ENCODE results near the gene CNST. TPM values are rescaled to one million over a fixed set of nuclear protein-coding genes. Genes with fewer than 3 reads are reported as not detected.
A peak's percentile ranks its signal among the peaks of the same experiment; 100 is the strongest.
"Not testable (repeated sequence)": the region's sequence is repeated elsewhere in the genome, so short reads cannot be mapped to it uniquely, and the experiment has no call there.

Gene CNST
- total RNA-seq, 1 donor from 2014 or later: 35.2 TPM

DNA sequence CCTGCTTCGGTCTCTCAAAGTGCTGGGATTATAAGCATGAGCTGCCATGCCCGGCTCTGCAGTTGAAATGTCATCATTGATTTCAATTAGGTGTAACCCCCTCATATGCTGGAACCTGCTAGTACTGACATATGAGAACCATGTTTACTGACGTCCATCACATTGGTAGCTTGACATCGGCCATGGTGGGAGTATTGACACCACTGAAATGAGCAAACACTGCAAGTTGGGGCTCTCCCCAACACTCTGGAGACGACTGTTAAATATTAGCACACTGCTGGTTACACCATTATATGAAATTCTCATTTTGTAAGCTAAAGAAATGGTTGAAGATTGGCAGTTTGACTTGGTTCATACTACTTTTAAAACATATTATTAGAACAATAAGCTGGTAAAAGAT lies 63.7 kb downstream of the CNST start:
- no peak for TF ChIP-seq CTCF (IDR thresholded peaks at IDR 0.05)
- peak overlapping the region; percentile 30 for H3K27ac Mint-ChIP-seq
- H3K36me3 Mint-ChIP-seq (ENCODE audit: low read depth): peaks cover 64% of the 10 kb centered on the region
- DNase-seq (no peak), ATAC-seq (ENCODE audit: low read depth) (no peak)
- ChIA-PET POLR2A (no interaction called here), CTCF (no interaction called here)
- H3K4me3 Mint-ChIP-seq: no peak overlapping the region
- intact Hi-C loops (cut with micrococcal nuclease): no loop called here
- no peaks in the 10 kb centered on the region for H3K9me3 Mint-ChIP-seq
- no peaks in the 10 kb centered on the region for H3K27me3 Mint-ChIP-seq
- peaks cover 10% of the 10 kb centered on the region for H3K4me1 Mint-ChIP-seq

- ChIA-PET CTCF (no interaction called here), POLR2A (no interaction called here)
- Mint-ChIP-seq H3K4me3 (no peak overlapping the region), H3K9me3 (no peaks in the 10 kb centered on the region), H3K4me1 (peaks cover 10% of the 10 kb centered on the region), H3K27ac (no peak overlapping the region), H3K36me3 (ENCODE audit: low read depth) (peaks cover 65% of the 10 kb centered on the region), H3K27me3 (no peaks in the 10 kb centered on the region)
- no peak for ATAC-seq (ENCODE audit: low read depth)
- intact Hi-C loops (cut with micrococcal nuclease): no loop called here
- TF ChIP-seq CTCF (IDR thresholded peaks at IDR 0.05): no peak
- DNase-seq: no peak
Observed at GRCh38 chr1:246631426-246631825, 65.2 kb downstream of the CNST start.

DNA sequence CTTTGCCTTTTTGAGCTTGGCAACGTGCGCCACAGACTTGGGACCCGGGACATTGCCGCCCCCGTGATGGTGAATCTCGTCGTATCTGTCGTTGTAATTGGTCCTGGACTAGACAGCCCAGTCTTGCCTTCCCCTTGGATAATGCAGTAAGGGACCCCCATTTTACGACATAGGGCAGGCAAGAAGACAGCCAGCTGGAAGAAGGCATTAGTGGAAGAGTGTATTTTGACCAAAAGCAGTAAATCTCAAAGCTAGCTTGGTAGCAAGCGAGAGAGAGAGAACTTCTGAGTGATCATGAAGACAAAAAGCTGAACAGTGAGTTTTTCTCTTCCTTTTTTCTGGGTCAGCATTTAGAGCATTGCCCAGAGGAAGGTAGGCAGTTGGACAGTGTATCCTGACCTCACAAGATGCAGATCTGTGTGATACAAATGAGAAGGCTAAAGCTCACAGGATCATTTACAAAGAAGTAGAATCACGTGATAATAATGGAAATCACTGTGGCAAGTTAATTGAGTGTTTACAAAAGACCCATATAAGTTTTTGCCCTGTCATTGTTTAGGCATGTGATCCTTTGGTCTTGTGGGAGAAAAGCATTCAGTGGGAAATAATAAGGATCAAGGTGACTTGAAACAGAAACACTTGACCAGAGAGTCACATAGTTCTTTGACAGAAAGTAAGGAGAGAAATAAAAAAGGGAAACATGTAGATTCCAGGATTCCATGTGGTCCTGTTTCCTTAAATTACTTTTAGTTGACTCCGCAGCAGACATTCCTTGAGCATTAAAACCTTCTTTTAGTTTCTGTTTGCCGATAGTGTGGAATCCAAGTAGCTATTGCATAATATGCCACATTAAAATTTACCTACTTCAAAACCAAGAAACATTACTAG lies 66.3 kb downstream of the CNST start:
- ATAC-seq (ENCODE audit: low read depth) (no peak), DNase-seq (no peak)
- Mint-ChIP-seq H3K9me3 (no peaks in the 10 kb centered on the region), H3K4me3 (no peak overlapping the region), H3K27me3 (no peaks in the 10 kb centered on the region), H3K27ac (no peak overlapping the region), H3K36me3 (ENCODE audit: low read depth) (peaks cover 54% of the 10 kb centered on the region), H3K4me1 (peaks cover 10% of the 10 kb centered on the region)
- ChIA-PET CTCF (no interaction called here), POLR2A (no interaction called here)
- no peak for TF ChIP-seq CTCF (IDR thresholded peaks at IDR 0.05)
- intact Hi-C loops (cut with micrococcal nuclease): no loop called here

GRCh38 chr1:246634659-246635058 lies 68.4 kb downstream of the CNST start:
- H3K36me3 Mint-ChIP-seq (ENCODE audit: low read depth): peaks cover 43% of the 10 kb centered on the region
- H3K27ac Mint-ChIP-seq; H3K9me3 Mint-ChIP-seq; H3K4me1 Mint-ChIP-seq; ATAC-seq (ENCODE audit: low read depth); H3K4me3 Mint-ChIP-seq; H3K27me3 Mint-ChIP-seq; POLR2A ChIA-PET; CTCF ChIA-PET; DNase-seq: not testable (repeated sequence)
- intact Hi-C loops (cut with micrococcal nuclease): loop anchor here (1.0 kb wide), 1 partner anchor 29 kb away; no protein-coding TSS in a partner anchor

DNA sequence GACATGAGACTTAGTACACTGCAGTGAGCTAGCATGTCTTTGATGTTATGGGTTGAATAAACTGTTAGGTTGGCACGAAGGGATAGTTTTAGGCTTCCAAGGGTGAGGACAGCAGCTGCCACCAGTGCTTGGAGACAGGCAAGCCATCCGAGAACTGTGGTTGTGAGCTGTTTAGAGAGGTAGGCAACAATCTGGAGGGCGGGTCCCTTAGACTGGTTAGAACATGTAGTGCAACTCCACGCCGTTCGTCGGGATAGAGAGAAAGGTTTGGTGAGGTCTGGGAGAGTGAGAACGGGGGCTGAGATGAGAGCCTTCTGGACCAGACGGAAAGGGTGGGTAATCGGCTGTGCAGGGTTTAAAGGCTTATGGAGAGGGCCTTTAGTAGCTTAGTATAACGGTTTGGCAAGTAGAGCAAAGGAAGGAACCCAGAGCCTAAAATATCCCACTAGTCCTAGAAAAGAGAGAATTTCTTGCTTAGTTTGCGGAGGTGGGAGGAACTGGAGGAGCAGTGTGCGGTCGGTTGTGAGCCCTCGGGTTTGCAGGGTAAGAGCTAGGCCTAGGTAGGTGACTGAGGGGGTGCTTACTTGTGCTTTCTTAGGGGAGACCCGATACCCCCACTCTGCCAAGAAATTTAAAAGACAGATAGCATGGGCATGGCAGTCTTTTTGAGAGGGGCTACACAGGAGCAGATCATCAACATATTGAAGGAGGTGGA lies 72.8 kb downstream of the CNST start:
- H3K4me3 Mint-ChIP-seq: no peak overlapping the region
- POLR2A ChIA-PET: no interaction called here
- intact Hi-C loops (cut with micrococcal nuclease): no loop called here

More for the DNA sequence above, 72.8 kb downstream of the CNST start:
- ATAC-seq (ENCODE audit: low read depth) (no peak), DNase-seq (no peak)
- CTCF ChIA-PET: no interaction called here
- no peaks in the 10 kb centered on the region for H3K9me3 Mint-ChIP-seq
- no peaks in the 10 kb centered on the region for H3K27me3 Mint-ChIP-seq
- TF ChIP-seq CTCF (IDR thresholded peaks at IDR 0.05): no peak
- peaks cover 50% of the 10 kb centered on the region for H3K36me3 Mint-ChIP-seq (ENCODE audit: low read depth)
- H3K27ac Mint-ChIP-seq: no peak overlapping the region
- no peaks in the 10 kb centered on the region for H3K4me1 Mint-ChIP-seq
